HG03060 (cell line): ENCODE data around the gene MYO3B.
"Not testable (repeated sequence)": the region's sequence is repeated elsewhere in the genome, so short reads cannot be mapped to it uniquely, and the experiment has no call there.

Experiments
- ATAC-seq: cut with Tn5 transposase; IDR thresholded peaks from one replicate; pipeline ENCODE4 v1.9.1; 2021; ENCODE audit warnings: low read depth, moderate number of reproducible peaks; ENCODE audit not compliant: unreplicated experiment

The MYO3B gene

DNA sequence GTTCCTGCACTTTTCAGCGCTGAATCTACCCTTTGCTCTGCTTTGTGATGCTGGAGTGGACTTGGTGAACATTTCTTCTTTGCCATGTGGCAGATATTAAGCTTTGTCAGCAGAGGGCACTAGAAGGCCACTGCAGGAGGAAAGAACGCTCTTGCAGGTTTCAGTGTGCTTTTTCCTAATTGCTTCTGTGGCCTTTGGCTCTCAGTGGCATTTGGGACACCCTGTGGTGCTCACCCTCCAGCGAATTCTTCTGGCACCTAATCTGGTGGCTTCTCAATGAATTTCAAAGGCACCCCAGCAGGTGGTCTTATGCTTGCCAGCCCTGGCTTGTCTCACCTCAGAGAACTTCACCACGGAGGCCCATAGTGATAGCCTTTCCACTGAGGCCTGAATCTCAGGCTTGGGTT, 146.7 kb downstream of the MYO3B start:
- no peak for ATAC-seq

DNA sequence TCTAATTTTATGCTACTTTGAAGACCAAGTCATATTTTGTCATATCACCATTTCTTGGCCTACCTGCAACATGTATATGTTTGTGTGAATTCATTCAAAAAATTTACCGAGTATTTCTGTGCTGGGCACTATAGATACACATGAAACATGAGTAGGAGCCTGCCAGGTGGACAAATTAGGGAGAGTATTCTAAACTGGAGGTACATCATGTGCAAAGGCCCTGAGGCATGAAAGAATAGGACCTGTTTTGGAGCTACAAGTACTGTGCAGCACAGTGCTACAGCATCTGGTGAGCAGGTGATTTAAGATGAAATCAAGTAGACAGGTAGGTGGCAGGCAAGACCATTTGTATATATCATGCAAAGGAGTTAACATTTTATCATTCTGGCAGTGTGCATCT, 152.9 kb downstream of the MYO3B start:
- ATAC-seq = no peak

DNA sequence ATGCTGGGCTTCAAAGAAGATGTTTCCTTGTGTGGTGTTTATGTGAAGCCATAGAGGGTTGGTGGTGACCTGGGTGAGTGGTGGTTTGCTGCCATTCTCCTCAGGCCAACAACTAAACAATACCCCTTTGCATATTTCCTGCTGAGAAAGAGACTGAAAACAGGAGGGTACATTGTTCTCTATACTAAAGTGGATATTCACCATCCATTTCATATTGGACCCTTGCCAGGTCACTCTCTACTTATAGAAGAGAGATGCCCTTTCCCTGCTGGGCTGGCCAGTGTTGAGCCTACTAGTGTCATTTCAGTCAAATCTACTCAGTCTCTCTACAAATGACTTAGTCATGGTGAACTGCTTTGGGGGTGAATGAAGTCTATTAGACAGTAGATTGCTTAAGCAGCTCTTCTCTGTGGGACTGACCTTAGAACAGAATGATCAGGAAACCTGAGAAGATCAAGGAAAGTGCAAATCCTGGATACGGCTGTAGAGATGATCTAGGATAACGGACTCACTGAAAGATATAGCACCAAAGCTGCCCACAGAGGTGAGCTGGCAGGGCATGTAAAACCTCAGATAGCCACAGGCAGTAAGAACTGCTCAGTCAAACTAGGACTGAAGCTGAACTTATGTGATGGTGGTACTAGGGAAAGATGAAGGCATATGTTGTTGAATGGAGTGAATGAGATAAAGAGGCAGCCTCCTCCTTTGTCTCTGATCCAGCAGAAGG, 154.9 kb downstream of the MYO3B start:
- ATAC-seq = no peak

DNA sequence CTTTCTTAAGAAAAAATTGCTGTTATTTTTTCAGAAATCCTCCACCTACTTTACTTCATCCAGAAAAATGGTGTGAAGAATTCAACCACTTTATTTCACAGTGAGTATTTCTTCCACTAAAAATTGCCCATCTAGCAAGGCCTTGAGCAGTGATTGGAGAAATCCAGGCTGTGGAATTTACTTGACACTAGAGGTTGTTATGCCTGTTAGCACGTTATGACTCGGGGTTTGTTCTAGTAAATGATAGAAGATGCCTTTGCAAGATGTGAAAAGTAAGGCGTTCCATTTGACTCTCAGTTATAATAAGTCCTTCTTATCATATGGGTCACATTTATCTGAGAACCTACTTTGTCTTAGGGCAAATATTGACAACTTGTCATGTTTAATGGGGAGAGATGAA, 157.4 kb downstream of the MYO3B start:
- ATAC-seq = no peak

DNA sequence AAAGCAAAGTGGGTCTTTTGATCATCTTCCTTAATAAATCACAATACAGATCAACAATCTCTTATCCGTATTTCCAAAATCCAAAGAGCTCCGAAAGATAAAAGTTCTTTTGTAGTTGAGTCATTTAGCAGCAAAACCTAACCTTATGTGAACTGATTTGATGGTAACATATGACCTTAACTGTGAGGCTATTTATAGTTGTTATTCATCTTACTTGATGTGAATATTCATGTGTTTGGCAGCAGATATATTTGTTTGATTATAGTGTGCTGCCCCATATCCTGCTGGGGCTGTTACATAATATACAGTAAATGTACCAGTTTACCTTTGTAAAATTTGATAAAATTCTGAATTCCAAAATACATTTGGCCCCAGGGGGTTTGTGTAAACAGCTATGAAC, 158.5 kb downstream of the MYO3B start:
- no peak for ATAC-seq

DNA sequence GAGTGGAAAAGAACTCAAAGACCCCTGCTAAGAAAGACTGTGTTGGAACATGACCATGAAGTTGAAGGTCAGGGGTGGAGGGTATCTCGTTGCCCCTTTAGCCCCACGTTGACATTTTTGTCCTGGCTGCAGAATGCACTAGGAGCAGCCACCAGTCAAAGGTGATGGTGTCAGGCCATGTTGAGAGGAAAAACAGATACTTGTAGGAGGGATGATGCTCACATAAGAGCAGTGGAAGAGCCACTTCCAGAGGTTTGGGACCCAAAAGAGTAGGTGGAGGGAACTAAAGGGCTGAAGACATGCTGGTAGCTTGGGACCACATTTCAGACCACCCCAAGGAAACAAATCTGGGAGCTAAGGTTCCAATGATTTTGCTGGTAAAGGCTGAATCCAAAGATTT, 159.0 kb downstream of the MYO3B start:
- no peak for ATAC-seq

DNA sequence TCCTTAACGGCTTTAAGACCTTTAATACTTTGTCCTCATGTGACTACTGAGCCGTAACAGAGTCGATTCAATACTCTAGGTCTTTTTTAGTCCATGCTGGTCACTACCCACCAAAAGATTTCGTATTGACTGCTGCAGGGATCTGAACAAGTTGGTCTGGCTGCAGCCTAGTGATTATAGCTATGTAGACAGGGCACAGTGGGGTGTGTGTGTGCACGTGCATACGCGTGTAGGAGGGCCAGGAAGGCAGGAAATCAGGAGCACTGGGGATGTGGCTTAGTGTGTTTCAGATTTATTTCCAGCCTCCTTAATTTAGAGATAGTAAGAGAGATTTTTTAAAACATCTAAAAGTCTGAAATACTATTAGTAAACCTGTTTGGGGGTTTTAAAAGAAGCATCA, 161.4 kb downstream of the MYO3B start:
- ATAC-seq = no peak

DNA sequence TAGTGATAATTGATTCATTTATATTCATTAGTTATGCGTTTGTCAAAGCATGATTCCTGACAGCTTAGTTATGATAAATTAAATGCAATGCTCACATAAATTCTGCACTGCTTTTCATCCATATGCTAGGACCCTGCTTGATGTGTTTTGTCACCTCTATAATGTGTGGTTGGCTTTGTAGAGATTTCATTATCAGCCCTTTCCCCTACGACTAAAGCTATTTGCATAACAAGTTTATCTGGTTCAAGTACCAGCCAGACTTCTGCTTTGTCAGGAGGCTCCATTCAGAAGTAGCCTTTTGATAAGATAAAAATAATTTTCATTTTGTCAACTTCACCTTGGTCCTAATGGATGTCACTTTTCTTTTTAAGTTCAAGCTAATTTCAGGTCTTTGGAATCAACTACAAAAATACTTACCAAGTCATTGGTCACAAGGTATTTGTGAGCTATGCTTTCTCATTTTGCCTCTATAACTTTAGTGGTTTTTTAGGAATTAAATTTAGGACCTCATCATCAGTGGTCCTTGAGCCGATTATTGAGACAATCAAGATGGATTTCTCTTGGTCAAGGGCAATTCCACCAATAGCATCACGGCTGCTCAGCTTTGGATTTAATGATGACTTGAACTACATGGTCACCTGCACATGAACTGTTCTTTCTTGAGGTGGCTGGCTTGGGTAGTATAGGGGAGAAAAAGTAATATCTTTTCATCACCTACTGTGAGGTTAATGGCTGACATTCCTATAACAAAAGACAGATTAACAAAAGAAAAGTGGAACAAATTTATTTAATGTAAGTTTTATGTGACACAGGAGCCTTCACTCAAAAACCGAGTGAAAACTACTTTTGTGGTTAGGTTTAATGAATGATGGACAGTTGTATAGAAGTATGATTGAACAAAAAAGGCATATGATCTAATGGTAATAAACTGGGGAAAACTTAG, 162.1 kb downstream of the MYO3B start:
- no peak for ATAC-seq

DNA sequence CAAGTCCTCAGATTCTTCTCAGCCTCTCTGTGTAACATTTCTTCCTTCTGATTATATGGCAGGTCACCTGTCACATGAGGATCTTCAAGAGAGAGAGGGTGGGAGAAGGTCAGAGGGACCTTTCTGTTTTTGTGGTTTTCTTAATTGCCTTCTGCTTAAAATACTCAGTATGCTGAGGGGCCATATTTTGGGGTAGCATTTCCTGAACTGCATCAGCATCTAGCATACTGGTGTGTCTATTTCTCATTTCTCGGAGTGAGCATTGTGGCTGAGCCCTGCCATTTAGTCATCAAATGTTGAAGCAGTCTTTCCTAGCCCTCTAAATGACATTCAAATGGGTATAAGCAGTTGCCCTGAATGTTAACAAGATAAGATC, 162.7 kb downstream of the MYO3B start:
- no peak for ATAC-seq

DNA sequence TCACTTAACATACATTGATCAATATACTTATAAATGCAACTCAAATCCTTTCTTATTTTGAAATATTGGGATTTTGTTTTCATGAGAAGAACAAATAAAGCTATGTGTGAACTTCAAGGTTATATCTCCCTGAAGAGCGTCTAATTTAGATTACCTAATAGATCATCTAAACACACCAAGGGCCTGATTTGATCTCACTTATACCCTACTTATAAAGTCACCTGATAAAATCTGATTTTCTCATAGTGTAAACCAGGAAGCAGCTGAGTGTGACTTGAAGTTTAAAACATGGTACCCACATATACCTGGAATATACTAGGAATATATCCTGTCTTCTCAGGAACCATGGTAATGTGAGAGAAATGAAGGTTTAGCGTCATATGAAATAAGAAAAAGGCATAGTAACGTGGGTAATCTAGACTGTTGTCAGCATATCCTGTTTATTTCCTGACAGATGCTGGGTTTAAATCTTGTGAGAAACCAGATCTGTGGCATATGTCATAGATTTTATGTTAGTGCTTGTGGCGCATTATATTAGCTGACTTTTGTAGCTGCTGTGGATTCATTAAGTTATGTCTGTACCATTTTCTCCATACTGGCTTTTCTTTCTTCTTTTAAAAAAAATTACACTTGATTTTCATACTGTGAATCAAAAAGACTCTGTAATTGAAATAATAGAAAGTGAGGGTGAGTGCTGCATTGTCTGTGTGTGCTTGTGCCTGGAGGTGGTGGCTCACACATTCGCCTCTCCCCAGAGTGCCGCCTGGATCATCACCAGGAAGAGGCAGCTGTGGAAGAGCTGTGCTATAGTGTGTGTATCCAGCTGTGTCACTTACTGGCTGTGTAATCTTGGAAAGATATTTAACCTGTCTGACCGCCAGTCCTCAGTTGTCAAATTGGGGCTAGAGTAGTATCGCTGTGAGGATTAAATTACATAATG, 164.0 kb downstream of the MYO3B start:
- ATAC-seq = no peak

DNA sequence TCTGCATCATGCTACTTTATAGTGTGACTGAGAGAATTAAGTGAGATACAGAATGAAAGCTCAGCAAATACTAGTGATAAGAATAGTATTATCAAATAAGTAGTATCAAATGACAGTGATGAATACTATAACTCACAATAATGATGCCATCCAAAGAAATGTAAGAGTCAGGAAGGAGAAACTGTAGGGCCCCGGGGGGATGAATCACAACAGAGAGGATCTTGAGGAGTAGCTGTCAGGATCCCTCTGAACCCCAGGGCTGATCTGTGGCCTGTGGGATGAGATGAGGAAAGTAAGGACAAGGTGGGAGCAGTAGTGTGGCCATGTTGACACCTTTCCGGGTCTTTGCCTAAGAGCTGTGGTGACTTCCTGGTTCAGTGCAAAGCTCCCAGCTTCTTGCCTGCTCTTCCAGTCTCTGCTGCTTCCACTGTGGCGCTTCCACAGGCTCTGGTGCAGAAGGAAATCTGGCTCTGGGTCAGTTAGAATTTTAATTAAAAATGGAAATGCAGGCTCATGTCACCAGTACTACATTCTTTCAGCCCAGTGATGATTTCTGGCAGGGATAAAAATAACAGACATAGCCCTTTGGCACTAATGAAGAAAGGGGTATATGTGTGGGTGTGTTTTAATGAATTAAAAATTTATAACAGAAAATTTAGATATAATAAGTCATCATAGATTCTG, 166.9 kb downstream of the MYO3B start:
- ATAC-seq = no peak

DNA sequence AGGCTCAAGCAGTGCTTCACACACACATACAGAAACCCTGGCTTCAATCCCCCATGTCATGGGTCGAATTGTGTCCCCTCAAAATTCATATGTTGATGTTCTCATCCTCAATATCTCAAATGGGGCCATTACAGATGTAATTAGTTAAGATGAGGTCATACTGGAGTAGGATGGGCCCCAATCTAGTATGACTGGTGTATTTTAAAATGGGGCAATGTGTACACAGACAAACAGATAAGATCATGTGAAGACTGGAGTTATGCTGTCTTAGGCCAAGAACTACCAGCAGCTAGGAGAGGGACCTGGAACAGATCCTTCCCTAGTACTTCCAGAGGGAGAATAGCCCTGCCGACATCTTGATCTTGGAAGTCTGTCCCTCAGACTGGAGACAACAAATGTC, 167.7 kb downstream of the MYO3B start:
- ATAC-seq = no peak

DNA sequence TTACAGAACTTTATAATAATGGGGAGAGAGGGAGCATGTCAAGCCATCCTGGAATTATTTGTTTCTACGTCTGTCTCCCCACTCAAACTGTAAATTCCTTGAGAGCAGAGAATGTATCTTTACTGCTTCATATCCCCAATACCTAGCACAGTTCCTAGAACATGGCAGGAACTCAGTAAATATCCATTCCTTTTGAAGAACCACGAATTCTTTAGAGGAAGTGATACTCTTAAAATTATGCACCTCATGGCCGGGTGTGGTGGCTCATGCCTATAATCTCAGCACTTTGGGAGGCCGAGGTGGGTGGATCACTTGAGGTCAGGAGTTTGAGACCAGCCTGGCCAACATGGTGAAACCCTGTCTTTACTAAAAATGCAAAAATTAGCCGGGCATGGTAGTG, 171.3 kb downstream of the MYO3B start:
- ATAC-seq = not testable (repeated sequence)

DNA sequence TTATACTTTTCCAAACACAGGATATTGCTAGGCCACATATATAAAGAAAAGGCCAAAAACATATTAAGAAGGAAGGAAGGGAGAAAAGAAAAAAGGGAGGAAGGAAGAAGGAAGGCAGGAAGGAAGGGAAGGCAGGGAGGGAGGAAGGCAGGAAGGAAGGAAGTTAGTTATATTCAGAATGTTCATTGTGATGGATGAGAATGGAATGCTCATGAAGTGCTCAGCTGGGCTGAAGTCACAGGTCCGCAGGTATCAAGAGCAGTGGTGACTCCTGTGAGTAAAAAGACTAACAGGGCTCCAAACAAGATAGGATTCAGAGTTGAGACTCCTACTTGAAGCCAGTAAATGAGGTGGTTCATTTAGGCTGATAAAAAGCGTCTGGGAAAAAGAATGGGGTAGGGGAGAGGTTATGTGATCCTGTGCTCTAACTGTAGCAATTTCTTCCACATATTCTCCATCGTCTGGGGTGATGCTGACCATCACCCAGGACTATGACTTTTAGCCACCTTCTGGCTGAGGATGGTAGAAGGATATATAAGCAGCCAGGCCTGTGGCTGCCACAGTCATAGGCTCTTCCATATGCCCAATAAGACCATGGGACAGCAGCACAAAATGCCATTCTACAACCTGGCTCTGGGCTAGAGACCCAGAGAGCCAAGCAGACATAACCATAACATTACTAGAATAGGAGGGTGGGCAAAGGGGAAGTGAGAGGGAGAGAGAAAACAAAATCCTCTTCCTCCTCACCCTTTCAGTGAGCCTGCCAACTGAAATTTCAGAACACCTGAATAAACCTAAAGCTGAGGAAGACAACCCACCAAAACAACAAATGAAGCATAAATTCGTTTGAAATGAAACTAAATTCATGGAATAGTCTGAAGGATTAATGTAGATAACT, 173.2 kb downstream of the MYO3B start:
- ATAC-seq = no peak

DNA sequence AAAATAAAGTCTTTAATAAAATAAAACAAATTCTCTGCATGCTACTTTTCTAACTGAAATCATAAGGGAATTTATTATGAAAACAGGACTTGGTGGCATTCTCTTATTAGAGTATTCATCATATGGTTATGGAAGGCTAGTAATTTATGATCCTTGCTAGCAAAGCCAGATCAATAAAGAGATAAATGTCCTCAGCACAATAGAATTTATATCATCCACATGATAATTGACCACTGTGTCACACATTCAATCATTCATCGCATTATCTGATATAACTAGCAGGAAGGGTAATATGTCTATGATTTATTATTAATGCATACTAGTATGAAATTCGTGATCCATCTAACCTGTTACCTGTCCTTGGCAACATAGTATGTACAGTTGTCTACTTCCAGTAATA, 175.8 kb downstream of the MYO3B start:
- no peak for ATAC-seq

DNA sequence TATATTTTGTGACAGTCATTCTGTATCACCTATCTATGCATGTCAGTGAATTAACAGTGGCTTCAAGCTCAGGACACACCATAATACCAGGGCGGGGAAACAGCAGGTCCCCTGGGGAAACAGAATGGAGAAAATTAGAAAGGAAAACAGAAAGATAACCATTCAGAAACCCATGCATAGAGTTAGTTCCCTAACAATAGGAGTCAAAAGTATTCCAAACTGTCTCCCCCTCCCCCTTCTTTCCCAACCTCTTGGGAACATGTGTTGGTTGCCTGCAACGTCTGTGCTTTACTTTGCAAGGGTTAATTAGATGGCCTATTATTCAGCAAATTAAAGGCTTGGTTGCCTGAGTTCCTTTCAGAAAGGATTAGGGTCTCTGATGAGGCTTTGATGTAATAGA, 176.4 kb downstream of the MYO3B start:
- no peak for ATAC-seq

DNA sequence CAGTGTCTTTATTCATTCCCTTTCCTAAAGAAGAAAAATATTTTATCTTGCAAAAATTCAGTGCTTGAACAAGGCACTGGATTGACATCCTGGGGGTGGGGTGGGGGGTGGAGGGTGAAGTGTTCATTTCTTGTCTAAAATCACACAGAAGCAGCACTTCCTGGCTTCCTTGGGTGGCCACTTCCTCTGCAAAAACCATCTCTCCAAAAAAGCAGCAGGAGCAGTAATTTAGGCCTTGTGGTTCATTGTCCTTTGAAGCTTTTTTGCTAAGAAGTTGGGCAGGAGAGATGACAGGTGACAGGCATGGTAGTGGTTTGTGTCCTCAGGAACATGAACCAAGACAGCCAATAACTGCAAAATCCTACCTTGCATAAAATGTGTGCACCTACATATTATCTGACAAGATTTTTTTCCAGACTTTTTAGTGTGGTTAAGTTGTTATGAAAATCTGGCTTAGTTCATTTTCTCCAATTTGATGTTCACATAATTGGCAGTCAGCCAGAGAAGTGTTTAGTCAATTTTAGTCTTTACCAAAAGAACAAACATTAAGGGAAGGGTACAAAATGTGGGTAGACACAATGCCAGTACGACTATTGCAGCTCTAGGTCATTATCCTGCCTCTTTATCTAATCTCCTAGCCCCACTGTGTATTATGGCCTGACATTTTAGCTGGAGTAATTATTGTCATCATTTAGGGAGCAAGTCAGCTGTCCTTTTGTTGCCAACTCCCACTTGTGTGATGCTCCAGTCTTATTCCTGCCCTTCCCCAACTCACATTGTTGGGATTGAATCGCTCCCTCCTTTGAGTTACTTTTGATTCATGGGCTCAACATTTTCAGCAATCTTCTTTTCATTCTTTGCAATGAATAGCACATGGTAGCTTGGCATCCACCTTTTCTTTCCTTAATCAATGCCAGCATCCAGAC, 177.2 kb downstream of the MYO3B start:
- ATAC-seq = no peak

DNA sequence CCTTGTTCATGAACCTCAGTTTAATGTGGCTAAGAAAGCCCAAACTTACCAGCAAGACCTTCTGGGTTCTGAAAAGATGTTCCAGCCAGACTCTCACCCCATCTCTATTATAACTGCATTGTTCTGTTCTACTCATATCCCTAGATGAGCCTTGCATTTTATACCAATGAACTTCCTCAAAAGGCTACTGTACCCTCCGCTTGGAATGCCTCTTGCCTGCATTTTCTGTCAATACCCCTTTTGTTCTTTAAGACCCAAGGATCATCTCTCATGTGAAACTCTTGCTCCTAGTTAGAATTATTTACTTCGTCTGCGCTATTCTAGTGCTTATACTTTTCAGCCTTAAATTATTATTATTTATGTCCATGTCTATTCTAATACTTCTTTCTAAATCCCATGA, 181.5 kb downstream of the MYO3B start:
- no peak for ATAC-seq
